LHCN-M2 (cell line): ENCODE measurements around the gene TRIP6. TPM values are rescaled to one million over a fixed set of nuclear protein-coding genes. Genes with fewer than 3 reads are reported as not detected.
A peak's percentile ranks its signal among the peaks of the same experiment; 100 is the strongest.

ENCODE experiments used
- DNase-seq: peaks from one replicate; pipeline ENCODE4 v3.0.0-alpha.2; 2012; ENCODE audit warnings: low read depth
- polyA plus RNA-seq: library from polyadenylated mRNA; unstranded; fragments of >200 nt; gene quantifications from one replicate; pipeline ENCODE4 v1.2.1, GENCODE V29; 2012; ENCODE audit warnings: missing spikeins
- total RNA-seq: library from RNA; depleted of rRNA; stranded (reverse); fragments of >200 nt; gene quantifications from 2 replicates; pipeline ENCODE4 v1.2.3, GENCODE V29; 2014; rRNA removed

The TRIP6 gene, protein sequence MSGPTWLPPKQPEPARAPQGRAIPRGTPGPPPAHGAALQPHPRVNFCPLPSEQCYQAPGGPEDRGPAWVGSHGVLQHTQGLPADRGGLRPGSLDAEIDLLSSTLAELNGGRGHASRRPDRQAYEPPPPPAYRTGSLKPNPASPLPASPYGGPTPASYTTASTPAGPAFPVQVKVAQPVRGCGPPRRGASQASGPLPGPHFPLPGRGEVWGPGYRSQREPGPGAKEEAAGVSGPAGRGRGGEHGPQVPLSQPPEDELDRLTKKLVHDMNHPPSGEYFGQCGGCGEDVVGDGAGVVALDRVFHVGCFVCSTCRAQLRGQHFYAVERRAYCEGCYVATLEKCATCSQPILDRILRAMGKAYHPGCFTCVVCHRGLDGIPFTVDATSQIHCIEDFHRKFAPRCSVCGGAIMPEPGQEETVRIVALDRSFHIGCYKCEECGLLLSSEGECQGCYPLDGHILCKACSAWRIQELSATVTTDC
- 224 and 232 TPM in 2 replicates for total RNA-seq
- polyA plus RNA-seq: 200 TPM

DNA sequence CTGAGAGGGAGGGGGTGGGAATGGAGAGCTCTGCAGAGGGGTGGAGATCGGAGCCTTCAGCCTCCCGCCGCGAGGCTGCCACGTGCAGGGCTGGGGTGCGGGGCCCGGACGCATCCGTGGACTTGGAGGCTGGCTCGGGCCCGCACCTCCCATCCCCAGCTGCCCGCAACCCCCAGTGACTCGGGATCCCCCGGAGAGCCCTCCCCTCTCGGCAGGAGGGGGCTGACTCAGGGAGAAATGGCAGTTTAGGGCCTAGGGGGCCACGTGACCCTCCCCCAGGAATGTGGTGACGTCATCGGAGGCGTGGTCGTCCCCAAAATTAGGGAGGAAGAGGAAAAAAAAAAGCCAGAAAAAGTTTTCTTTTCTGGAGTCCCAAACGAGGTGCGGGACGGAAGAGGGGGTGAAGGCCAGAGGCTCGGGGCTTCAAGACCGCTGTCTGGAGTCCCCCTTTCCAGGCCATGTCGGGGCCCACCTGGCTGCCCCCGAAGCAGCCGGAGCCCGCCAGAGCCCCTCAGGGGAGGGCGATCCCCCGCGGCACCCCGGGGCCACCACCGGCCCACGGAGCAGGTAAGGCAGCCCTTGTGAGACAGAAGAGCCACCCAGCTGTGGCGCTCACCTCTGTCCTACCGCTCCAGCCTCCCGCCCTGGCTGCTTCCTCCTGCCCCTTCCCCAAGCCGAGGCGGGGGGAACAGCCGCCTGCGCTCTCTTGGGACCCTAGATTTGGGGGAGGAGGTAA lies at the start of gene TRIP6:
TSS of gene TRIP6 (plus strand) at position 348 of the 736 bp plus-strand sequence. CDS start at position 459, 111 bp downstream.
- peak; percentile 97 for DNase-seq

DNA sequence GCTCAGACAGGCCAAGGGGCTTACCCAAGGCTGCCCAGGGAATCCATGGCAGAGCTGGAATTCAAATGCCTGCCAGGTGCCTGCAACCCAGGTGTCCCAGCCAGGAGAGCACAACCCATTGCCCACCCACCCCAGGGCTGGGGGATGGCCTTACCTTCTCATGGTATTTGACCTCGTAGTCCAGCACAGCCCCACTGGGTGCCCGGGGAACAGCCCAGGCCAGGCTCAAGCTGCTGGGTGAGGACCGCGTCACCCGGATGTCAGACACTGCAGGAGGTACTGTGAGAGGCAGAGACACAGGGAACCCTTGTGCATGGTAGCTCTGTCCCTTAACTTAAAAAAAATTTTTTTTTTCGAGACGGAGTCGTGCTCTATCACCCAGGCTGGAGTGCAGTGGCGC lies 48.8 kb upstream of the TRIP6 start:
- DNase-seq: no peak

DNA sequence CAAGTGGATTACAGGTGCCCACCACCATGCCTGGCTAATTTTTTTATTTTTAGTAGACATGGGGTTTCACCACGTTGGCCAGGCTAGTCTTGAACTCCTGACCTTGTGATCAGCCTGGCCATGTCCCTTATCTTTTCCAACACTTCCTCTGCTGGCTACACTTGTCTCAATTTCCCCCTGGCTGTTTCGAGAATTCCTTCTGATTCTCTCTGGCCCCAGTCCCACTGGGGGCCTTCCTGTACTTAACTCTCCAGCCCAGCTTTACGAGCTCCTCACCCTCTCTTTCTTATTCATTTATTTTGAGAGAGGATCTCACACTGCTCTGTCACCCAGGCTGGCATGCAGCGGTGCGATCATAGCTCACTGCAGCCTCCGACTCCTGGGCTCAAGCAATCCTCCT lies 48.4 kb upstream of the TRIP6 start:
- no peak for DNase-seq

DNA sequence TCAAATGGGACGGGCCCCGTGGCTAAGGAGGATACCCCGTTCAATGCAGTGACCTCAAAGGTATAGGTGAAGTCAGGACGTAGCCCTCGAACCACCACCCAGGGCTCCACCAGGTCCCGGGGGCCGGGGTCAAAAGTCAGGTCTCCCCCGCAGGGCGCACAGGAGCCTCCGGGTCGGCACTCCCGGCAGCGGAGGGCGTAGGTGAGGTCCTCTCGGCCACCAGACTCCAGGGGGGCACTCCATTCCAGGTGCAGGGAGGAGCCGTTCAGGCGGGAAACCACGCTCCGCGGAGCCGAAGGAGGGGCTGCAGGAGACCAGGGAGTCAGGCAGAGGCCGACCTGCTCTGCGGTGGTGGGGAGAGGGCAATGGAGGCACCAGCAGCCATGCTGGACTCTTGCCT lies 47.6 kb upstream of the TRIP6 start:
- DNase-seq: no peak

DNA sequence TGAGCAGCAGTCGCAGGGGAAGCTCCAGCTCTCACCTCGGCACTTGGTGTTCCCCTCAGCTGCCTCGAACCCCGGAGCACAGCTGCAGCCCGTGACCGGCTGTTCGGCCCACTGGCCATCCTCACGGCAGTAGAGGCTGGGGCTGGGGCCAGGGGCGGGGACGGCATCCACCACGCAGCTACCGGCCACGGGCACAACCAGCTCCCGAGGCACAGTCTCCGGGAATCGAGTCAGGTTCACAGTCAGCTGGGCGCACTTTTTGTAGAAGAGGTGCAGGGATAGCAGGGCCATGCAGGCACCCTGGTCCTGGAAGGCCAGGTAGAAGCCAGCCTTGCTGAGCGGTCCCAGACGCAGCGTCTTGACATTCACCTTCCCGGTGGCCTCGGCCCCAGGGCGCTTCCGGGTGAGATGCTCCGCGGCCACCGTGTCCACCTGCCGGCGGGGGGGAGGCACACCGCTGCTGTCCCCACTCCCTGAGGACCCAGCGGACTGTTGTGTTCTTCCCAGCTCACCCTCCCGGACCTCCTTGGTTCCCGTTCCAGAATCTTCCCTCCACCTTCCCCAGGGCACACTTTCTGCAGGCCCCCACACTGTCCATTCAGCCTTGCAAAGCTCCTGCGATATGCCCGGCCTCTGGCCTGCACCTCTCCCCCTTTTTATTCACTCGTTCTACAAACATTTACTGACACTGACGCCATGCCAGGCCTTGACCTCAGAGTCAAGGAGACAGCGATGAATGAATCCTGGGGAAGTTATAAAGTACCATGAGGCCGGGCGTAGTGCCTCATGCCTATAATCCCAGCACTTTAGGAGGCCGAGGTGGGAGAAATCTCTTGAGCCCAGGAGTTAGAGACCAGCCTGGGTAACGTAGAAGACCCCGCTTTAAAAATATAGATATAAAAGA lies 44.7 kb upstream of the TRIP6 start:
- DNase-seq: no peak

DNA sequence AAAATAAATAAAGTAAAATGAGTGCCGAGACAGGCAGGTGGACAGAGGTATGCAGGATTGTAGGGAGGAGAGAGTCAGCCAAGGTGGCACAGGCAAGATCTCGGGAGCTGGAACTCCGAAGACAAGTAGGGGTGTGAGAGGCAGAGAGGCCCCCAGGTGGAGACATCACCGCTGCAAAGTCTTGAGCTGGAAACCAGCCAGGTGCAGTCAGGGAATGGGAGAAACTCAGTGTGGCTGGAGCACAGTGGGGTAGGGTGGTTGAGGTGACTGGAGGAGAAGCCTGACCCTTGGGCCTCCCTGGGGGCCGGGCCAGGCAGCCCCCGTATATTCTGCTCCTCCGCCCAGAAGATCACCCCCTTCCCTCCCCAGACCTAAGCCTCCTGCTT lies 44.1 kb upstream of the TRIP6 start:
- DNase-seq: no peak

DNA sequence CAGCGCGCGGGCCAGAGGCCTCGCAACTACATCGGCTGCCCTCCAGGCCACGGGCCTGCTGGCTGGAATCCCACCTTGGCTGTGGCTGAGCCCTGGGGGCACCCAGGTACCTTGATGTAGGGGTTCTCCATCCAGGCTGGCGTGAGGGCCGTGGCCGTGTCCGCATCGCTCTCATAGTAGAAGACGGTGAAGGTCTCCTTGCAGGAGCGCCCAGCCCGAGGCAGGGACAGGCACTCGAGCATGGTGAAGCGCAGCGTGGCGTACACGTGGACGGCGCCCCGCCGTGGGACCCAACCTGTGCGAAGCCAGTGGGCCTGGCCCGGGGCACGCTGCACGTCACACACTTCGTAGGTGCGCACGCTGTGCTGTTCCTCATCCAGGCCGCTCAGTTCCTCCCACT lies 43.7 kb upstream of the TRIP6 start:
- DNase-seq: no peak

DNA sequence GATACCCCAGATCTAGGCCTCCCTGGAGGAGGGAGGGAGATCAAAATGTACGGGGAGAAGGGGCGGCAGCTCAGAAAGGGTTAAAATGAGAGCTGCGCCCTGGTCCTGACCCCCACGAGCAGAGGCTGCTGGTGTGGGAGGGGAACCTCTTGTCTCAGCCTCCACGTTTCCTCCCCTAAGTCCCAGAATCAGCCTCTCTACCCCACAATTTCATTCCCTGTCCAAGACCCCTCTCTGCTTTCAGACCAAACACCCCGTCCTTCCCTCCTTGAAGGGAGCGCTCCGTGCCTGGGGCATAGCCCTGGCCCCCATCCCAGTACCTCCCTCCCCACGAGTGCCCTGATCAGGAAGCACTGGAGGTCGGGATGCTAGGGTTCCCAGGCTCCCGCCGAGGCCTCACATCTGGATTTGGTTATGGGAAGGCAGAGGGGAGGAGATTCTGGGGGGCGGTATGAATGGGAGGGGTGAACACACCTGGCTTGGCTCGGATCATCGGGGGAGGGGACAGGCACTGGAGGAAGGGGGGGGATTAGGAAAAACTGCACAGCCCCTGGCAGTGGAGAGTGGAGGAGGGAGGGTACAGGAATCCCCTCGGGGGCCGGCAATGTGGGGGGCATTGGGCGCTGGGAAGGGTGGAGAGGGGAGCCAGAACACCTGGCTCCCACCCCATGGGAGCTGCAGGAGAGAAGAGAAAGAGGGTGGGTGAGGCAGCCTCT lies 42.5 kb upstream of the TRIP6 start:
- DNase-seq: no peak

DNA sequence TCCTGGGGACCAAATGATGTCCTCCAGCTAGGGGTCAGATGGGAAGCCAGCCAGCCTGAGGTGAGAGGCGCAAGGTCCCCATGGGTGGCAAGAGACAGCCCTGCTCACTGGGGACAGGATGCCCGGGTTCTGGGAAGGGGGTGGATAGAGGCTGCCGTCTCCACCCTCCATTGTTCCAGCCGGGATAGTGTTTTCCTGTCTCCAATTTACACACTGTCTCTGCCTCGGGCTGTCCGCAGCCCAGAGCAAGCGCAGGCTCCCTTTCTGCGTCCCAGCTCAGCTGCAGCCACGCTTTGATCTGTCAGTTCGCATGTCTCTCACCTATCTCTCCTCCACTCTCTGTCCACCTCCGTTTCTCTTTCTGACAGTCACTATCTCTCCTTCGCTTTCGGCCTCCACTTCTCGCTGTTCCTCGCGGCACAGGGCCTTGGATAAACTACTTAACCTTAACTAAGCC lies 41.9 kb upstream of the TRIP6 start:
- no peak for DNase-seq

DNA sequence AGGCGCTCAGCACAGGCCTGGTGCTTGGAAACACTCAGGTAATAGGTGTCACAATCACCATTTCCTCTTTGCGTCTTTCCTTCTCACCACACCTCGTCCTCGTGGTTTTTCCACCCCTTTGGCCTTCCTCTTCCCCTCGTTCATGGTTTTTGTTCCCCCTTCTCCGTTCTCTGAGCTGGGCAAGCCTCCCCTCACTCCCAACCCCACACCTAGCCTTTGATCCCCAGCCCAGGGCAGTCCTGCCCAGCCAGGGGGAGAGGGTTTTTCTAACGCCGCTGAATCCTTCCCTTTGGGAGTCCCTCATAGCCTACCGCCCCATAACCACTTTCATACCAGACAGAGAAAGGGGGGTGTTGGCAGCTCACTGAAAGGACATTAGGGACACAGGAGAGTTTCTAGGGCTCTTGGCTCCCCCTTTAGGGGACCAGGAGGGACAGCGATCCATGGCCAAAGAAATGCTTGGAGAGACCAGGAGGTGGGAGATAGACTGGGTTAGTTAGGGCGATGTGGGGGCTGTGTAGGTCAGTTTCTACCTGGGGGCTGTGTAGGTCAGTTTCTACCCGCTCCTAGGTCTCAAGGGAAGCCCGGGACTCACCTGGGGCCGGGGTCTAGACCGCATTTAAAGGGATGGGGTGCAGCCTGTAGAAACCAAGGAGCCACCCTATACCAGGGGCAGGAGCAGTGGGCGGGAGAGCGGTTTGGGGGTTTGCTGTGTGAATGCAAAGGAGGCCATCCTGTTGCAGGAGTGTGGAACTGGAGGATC lies 41.3 kb upstream of the TRIP6 start:
- DNase-seq: peak; percentile 77

DNA sequence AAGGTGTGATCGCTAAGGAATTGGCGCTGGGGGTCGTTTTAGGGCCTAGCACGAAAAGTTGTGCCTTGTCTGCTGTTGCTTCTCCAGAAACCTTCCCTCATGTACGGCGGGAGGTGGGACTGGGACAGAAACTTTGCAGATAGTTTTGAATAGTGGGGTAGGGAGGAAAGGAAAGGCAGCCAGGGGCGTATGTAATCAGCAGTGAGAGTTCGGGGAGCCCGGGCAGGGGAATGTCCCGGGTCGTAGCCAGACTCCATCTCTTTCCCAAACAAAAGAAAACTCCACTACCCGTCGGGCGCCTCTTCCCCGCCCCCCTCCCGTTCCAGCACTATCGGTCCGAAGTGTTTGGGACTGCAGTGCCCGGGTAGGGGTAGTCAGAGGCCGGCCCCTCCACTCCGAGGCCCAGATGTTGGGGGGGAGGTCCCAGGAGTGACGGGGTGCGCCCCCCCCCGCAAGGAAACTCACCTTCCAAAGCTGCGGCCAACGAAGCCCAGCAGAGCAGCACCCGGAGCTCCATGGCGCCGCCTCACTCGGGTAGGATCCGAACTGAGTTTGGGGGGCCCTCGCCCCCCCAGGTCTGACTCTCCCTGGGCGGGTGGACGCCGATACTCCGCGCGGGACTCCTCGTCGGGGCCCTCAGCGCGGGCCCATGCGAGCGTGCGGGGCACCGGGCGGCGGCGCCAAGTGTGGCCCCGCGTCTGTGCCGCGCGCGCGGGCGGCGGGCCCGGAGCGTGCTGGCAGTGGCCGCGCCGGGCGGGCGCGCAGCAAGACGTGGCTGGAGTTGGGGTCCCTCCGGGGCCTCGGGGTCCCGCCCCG lies 40.5 kb upstream of the TRIP6 start:
- peak; percentile 25 for DNase-seq

DNA sequence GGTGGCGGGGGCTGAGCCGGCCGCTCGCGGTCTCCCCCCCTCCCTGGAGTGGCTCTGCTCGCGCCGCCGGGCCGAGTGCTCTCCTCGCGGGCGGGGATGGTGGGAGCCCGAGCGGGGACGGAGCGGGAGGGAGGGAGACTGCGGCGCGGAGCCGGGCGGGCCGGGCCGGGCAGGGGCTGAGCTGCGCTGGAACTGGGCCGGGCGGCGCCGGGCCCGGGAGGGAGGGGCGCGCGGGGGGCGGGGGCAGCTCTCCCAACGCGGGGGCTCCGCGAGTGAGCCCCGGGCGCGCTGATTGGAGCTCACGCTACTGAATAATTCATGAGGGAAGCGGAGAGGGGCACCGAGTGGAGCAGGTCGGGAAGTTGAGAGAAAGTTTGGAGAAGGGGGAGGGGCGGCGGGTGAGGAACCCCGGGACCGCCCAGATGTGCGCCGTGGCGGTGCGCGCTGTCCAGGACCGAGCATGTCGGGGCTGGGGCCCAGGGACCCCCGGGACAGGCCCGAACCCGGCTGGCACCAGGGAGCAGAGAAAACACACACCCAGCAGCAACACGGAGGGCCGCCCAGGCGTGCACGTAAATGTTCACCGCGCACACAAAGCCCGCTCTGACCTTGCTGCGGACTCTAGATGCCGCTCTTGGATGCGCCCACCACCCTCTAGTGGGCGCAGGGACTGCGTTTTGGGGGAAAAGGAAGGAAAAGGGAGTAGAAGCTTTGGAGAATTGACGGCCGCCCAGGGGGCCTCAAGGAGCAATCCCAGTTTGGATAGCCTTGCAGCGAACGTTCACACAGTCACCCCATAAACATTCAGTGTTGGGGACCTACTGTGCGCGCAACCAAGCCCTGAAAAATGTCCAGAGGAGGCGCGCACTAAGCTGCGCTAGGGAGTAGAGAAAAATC lies 39.6 kb upstream of the TRIP6 start, which contains the start of gene EPHB4:
TSS of gene EPHB4 (minus strand) at position 194 of the 897 bp plus-strand sequence. CDS start 493 bp downstream, outside the sequence.
- peak; percentile 93 for DNase-seq

DNA sequence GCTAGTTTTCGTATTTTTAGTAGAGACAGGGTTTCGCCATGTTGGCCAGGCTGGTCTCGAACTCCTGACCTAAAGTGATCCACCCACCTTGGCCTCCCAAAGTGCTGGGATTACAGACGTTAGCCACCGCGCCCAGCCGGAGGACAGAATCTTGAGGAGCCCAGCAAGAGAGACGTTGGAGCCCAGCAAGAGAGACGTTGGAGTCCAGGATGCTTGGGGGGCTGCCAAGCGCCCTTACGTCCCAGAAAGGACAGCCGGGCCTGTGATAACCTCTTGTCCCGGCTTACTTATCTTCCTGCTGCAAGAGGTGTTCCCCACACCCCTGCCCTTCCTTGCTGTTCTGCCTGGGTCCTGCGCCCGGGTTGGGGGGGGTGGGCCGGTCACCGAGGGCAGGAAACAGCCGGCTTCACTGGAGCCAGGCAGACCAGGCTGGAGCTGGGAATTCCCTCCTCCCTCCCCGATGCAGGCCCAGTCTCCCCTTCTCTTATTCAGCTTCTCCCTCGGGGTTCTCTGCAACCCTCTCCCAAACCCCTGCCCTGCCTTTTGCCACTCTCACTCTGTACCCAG lies 38.0 kb upstream of the TRIP6 start:
- no peak for DNase-seq

DNA sequence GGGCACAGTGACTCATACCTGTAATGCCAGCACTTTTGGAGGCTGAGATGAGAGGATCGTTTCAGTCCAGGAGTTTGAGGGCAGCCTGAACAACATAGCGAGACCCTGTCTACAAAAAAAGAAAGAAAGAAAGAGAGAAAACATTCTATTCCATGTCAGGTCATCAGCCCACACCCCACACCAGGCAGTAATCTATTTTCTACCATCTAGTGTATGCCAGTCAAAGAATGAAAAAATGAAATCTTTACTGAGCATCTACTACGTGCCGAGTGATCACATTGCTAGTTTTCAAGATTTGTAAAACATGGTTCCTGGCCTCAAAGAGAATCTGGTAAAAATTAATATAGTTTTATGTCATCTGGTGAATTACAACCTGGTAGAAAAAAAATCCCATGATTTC lies 36.8 kb upstream of the TRIP6 start:
- DNase-seq: no peak

DNA sequence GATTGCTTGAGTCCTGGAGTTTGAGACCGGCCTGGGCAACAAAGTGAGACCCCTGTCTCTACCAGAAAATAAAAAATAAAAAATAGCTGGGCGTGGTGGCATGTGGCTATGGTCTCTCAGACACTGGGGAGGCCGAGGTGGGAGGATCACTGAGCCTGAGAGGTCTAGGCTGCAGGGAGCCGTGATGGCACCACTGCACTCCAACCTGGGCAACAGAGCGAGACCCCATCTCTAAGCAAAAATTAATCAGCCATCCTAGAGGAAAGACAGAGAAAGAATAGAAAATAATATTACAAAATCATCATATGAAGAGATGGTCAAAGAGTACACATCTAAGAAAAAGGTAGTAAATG lies 34.9 kb upstream of the TRIP6 start:
- no peak for DNase-seq

DNA sequence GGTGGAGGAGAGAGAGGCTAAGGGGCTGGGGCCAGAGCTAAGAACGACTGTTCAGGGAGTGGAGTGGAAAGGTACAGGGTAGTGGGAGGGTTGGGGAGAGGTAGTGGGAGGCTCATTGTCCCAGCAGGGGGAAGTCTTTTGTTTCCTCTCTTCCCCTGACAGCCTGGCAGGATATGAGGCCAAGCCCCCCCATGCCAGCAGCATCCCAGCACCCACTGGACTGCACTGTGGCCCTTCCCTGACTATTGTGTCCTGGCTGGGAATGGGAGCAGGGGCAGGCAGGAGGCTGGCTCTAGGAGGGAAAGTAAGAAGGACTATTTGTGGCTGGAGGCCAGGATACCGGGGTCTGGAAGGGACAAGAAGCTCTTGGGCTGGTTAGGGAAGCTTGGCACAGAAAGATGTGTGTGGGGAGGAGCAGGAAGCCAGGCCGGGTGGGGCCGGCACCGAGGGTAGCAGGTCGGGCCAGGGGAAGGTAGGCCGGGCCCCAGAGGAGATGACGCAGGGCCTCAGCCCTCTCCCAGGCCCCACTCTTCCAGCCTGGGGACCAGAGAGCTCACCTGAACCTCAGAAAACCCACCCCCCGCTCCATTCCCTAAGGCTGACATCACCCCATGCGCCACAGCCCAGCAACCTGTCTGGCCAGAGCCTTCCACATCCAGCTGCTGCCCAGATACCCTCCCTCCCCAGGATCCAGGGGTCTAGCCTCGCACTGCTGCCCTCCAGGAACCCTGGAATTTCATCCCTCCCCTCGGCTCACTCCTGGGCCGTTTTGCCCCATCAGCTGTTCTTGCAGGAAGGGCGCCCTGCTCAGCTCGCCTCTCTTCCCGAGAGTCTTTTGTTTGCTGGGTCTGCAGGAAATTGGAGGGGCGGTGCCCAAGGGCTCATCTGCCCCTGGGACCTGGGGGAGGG lies 31.0 kb upstream of the TRIP6 start:
- no peak for DNase-seq

DNA sequence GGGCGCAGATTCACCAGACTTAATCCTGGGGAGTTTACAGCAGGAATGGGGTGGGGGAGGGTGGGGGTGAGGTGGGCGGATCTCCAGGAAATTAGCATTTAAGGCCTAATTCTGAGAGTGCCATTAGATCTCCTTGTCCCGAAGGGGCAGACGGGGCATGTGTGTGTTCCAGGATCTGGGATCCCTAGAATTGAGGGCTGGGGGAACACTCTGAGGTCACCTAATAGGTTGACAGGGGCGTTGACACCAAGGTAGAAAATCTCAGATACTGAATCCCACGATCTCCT lies 30.4 kb upstream of the TRIP6 start:
- no peak for DNase-seq
